Astrocyte (in vitro differentiated cells and primary cell): ENCODE measurements around the gene YTHDC1. TPM values are rescaled to one million over a fixed set of nuclear protein-coding genes. Genes with fewer than 3 reads are reported as not detected.
"Not testable (repeated sequence)": the region's sequence is repeated elsewhere in the genome, so short reads cannot be mapped to it uniquely, and the experiment has no call there.

ENCODE experiments used
- DNase-seq: peaks from one replicate; pipeline ENCODE4 v3.0.0-alpha.2; 2010; ENCODE audit warnings: low read depth
- FAIRE-seq: peaks from 2 replicates; lab custom pipeline; 2011; peaks lifted over from hg19 to GRCh38; lab: Jason Lieb, UNC
- H2AFZ ChIP-seq: 2 replicates; pipeline ENCODE4 v1.6.0; 2012; ENCODE audit warnings: low read depth, low read length, inconsistent platforms
- H3K27ac ChIP-seq: 2 replicates; pipeline ENCODE4 v1.5.1; 2011; ENCODE audit warnings: low read depth, low read length, inconsistent platforms
- H3K27me3 ChIP-seq: 2 replicates; pipeline ENCODE4 v1.6.0; 2011; ENCODE audit warnings: low read length, inconsistent platforms; ENCODE audit not compliant: insufficient read depth
- H3K36me3 ChIP-seq: 2 replicates; pipeline ENCODE4 v1.5.1; 2011; ENCODE audit warnings: low read length, inconsistent platforms; ENCODE audit not compliant: insufficient read depth
- H3K4me1 ChIP-seq: 2 replicates; pipeline ENCODE4 v1.5.1; 2011; ENCODE audit warnings: low read length, inconsistent platforms; ENCODE audit not compliant: insufficient read depth
- H3K4me2 ChIP-seq: 2 replicates; pipeline ENCODE4 v1.6.0; 2012; ENCODE audit warnings: low read length, inconsistent platforms
- H3K4me3 ChIP-seq: 2 replicates; pipeline ENCODE4 v1.5.1; 2011; ENCODE audit warnings: low read depth, mild to moderate bottlenecking, low read length, inconsistent platforms; ENCODE audit not compliant: insufficient read depth
- H3K79me2 ChIP-seq: 2 replicates; pipeline ENCODE4 v1.6.0; 2012; ENCODE audit warnings: mild to moderate bottlenecking, low read length, inconsistent platforms; ENCODE audit not compliant: insufficient read depth
- H3K9ac ChIP-seq: 2 replicates; pipeline ENCODE4 v1.6.0; 2012; ENCODE audit warnings: mild to moderate bottlenecking, low read length, inconsistent platforms
- H3K9me3 ChIP-seq: 2 replicates; pipeline ENCODE4 v1.5.1; 2012; ENCODE audit warnings: low read depth, mild to moderate bottlenecking, low read length, inconsistent platforms; ENCODE audit not compliant: insufficient read depth
- H4K20me1 ChIP-seq: 2 replicates; pipeline ENCODE4 v1.6.0; 2012; ENCODE audit warnings: low read length, inconsistent platforms; ENCODE audit not compliant: insufficient read depth
- H3K27ac Mint-ChIP-seq: one replicate; pipeline ENCODE4 v1.8.0; 2021; ENCODE audit warnings: mild to moderate bottlenecking, mixed read lengths; ENCODE audit not compliant: unreplicated experiment
- H3K27me3 Mint-ChIP-seq: one replicate; pipeline ENCODE4 v1.8.0; 2021; ENCODE audit warnings: low read depth, mixed read lengths; ENCODE audit not compliant: unreplicated experiment
- H3K36me3 Mint-ChIP-seq: one replicate; pipeline ENCODE4 v1.8.0; 2021; ENCODE audit warnings: low read depth, mixed read lengths; ENCODE audit not compliant: unreplicated experiment
- H3K4me1 Mint-ChIP-seq: one replicate; pipeline ENCODE4 v1.8.0; 2021; ENCODE audit warnings: low read depth, mixed read lengths; ENCODE audit not compliant: unreplicated experiment
- H3K4me3 Mint-ChIP-seq: one replicate; pipeline ENCODE4 v1.8.0; 2021; ENCODE audit warnings: mild to moderate bottlenecking, moderate library complexity, mixed read lengths; ENCODE audit not compliant: unreplicated experiment
- H3K9me3 Mint-ChIP-seq: one replicate; pipeline ENCODE4 v1.8.0; 2021; ENCODE audit warnings: mild to moderate bottlenecking, mixed read lengths; ENCODE audit not compliant: unreplicated experiment
- CTCF ChIP-seq: IDR thresholded peaks from 2 replicates; pipeline ENCODE4 v1.5.1; 2011; ENCODE audit warnings: low read depth, mild to moderate bottlenecking, inconsistent platforms, low read length, moderate library complexity; ENCODE audit not compliant: insufficient read depth
- EZH2 ChIP-seq: IDR thresholded peaks from 2 replicates; pipeline ENCODE4 v1.6.1; 2012; ENCODE audit warnings: mild to moderate bottlenecking, low read length, inconsistent platforms; ENCODE audit not compliant: insufficient read depth
- total RNA-seq: library from RNA; stranded (reverse); gene quantifications from 2 replicates; pipeline ENCODE4 v1.2.1, GENCODE V29; 2021

The YTHDC1 gene
- total RNA-seq, 1 donor from 2014 or later, result 95.9 TPM

DNA sequence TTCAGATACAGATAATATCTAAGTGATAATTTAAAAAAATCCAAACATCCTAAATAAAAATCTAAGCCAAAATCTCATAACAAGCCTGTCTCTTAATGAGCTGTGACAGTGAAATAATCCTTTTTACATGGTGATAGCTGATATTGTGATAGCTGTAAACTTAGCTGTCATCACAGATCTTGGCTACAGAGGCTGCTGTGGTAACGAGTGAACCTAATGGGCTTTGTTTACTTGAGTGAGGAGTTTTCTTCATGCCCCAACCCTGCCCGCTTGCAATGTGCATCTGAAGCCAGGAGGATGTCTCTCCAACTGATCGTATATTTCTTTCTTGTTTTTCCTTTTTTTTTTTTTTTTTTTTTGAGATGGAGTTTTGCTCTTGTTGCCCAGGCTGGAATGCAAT, 41.5 kb upstream of the YTHDC1 start:
- Mint-ChIP-seq H3K36me3 (no peaks in the 10 kb centered on the region), H3K27ac (no peak overlapping the region), H3K27me3 (no peaks in the 10 kb centered on the region), H3K9me3 (no peaks in the 10 kb centered on the region), H3K4me3 (no peak overlapping the region), H3K4me1 (peaks cover 8% of the 10 kb centered on the region)
- Histone ChIP-seq H3K9ac (no peak overlapping the region), H3K4me1 (no peaks in the 10 kb centered on the region), H3K36me3 (no peaks in the 10 kb centered on the region), H3K27me3 (no peaks in the 10 kb centered on the region), H3K9me3 (no peaks in the 10 kb centered on the region), H3K4me2 (no peak overlapping the region), H3K27ac (no peak overlapping the region), H3K4me3 (no peak overlapping the region), H3K79me2 (no peaks in the 10 kb centered on the region), H2AFZ (no peak overlapping the region), H4K20me1 (no peaks in the 10 kb centered on the region)
- TF ChIP-seq CTCF (no peak), EZH2 (no peak)
- no peak for FAIRE-seq
- no peak for DNase-seq

GRCh38 chr4:68390205-68390935, 40.5 kb upstream of the YTHDC1 start:
- no peak overlapping the region for H3K4me3 ChIP-seq
- H2AFZ ChIP-seq, result no peak overlapping the region
- no peaks in the 10 kb centered on the region for H4K20me1 ChIP-seq
- H3K79me2 ChIP-seq, result no peaks in the 10 kb centered on the region
- H3K9ac ChIP-seq, result no peak overlapping the region
- no peak overlapping the region for H3K27ac ChIP-seq
- no peaks in the 10 kb centered on the region for H3K4me1 ChIP-seq
- peak overlapping the region; percentile 38 for H3K4me2 ChIP-seq
- no peaks in the 10 kb centered on the region for H3K36me3 Mint-ChIP-seq
- peaks cover 8% of the 10 kb centered on the region for H3K4me1 Mint-ChIP-seq
- H3K9me3 ChIP-seq, result no peaks in the 10 kb centered on the region
- TF ChIP-seq EZH2 (no peak), CTCF (no peak)
- no peaks in the 10 kb centered on the region for H3K27me3 ChIP-seq
- H3K4me3 Mint-ChIP-seq, result no peak overlapping the region
- no peaks in the 10 kb centered on the region for H3K36me3 ChIP-seq
- peak overlapping the region; percentile 4 for H3K27ac Mint-ChIP-seq
- DNase-seq (no peak), FAIRE-seq (no peak)
- no peaks in the 10 kb centered on the region for H3K9me3 Mint-ChIP-seq
- H3K27me3 Mint-ChIP-seq, result no peaks in the 10 kb centered on the region

DNA sequence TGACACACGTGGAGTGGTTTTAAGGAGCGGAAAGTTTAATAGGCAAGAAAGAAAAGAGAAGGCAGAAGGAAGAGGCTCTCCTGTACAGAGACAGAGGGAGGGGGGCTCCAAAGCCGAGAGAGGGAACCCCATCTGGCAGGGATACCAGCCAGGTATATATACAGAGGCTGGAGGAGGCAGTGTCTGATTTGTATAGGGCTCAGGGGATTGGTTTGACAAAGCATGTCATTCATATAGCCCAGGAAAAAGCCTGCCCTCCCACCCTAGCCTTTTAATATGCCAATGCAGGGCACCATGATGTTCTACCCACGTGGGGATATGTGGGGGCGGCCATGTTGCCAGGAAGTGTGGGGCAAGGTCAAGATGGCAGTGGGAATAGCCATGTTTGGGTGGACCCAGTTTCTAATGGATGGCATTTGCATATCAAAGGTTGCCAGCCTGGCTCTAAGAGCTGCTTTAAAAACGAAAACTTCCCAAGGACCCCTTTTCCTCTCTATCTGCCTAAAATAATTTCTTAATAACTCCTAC, 39.6 kb upstream of the YTHDC1 start:
- H3K27me3 ChIP-seq, DNase-seq, H3K27me3 Mint-ChIP-seq, H3K9ac ChIP-seq, FAIRE-seq, H3K4me1 ChIP-seq, H4K20me1 ChIP-seq, H3K27ac ChIP-seq, H3K9me3 Mint-ChIP-seq, H3K4me1 Mint-ChIP-seq, H3K9me3 ChIP-seq, H3K4me3 ChIP-seq, H3K27ac Mint-ChIP-seq, H3K4me3 Mint-ChIP-seq, H3K4me2 ChIP-seq, H2AFZ ChIP-seq, H3K79me2 ChIP-seq, H3K36me3 ChIP-seq, H3K36me3 Mint-ChIP-seq: not testable (repeated sequence)
